Naive thymus-derived CD4-positive, alpha-beta T cell (primary cell): ENCODE measurements around the gene ALAD. TPM values are rescaled to one million over a fixed set of nuclear protein-coding genes. Genes with fewer than 3 reads are reported as not detected.
"Not testable (repeated sequence)": the region's sequence is repeated elsewhere in the genome, so short reads cannot be mapped to it uniquely, and the experiment has no call there.

Experiments used
- ATAC-seq: fragments of 150-1000 bp; cut with Tn5 transposase; 2 replicates; pipeline ENCODE4 v1.10.0; 2021; ENCODE audit warnings: mild to moderate bottlenecking, moderate library complexity
- CTCF ChIA-PET: fragments of 350-600 bp; sonication (Branson Sonifier 250); formaldehyde crosslinking; loops from one replicate; lab custom pipeline; 2021; ENCODE audit warnings: antibody characterized with exemption; lab: Charles Lee
- POLR2A ChIA-PET: fragments of 350-600 bp; sonication (Branson Sonifier 250); formaldehyde crosslinking; loops from one replicate; lab custom pipeline; 2021; ENCODE audit warnings: antibody characterized with exemption, inconsistent platforms; lab: Charles Lee
- DNase-seq, 9 donors: peaks; one replicate each; pipeline versions ENCODE4 v3.0.0 to v3.0.0-alpha.2; 2020 to 2022; ENCODE audit warnings: mixed read lengths in 1 of 9
- H3K27ac ChIP-seq: one replicate; pipeline ENCODE4 v1.7.0; 2013; ENCODE audit warnings: mild to moderate bottlenecking, low read depth, low read length, moderate library complexity
- H3K27me3 ChIP-seq, 2 donors: one replicate each; pipeline ENCODE4 v1.7.0; 2013; ENCODE audit warnings: low read length in 2 of 2, mild to moderate bottlenecking in 2 of 2, moderate library complexity in 2 of 2; ENCODE audit not compliant: control insufficient read depth in 2 of 2, insufficient read depth in 2 of 2
- H3K36me3 ChIP-seq, 3 experiments: 1 replicate in 2 of 3; 2 replicates in 1 of 3; pipeline ENCODE4 v1.7.0; 2013; ENCODE audit warnings: low read length in 3 of 3, mild to moderate bottlenecking in 3 of 3, moderate library complexity in 1 of 3; ENCODE audit not compliant: insufficient read depth in 3 of 3, control insufficient read depth in 2 of 3
- H3K4me1 ChIP-seq, 2 donors: one replicate each; pipeline ENCODE4 v1.7.0; 2013; ENCODE audit warnings: low read length in 2 of 2, mild to moderate bottlenecking in 2 of 2, moderate library complexity in 1 of 2; ENCODE audit not compliant: control insufficient read depth in 2 of 2, insufficient read depth in 2 of 2
- H3K4me3 ChIP-seq: 2 replicates; pipeline ENCODE4 v1.7.0; 2013; ENCODE audit warnings: mild to moderate bottlenecking, low read length
- H3K9me3 ChIP-seq, 3 experiments: 1 replicate in 2 of 3; 2 replicates in 1 of 3; pipeline ENCODE4 v1.7.0; 2013; ENCODE audit warnings: low read length in 3 of 3; ENCODE audit not compliant: control insufficient read depth in 2 of 3
- H3K27ac Mint-ChIP-seq, 9 donors: one replicate each; pipeline ENCODE4 v1.8.0; 2020 to 2022; ENCODE audit warnings: mixed read lengths in 9 of 9, mild to moderate bottlenecking in 8 of 9, moderate library complexity in 5 of 9, inconsistent platforms in 2 of 9
- H3K27me3 Mint-ChIP-seq, 5 donors: one replicate each; pipeline ENCODE4 v1.8.0; 2021 to 2022; ENCODE audit warnings: mixed read lengths in 5 of 5, mild to moderate bottlenecking in 1 of 5
- H3K36me3 Mint-ChIP-seq, 5 donors: one replicate each; pipeline ENCODE4 v1.8.0; 2020 to 2022; ENCODE audit warnings: mixed read lengths in 5 of 5, mild to moderate bottlenecking in 3 of 5, inconsistent platforms in 1 of 5
- H3K4me1 Mint-ChIP-seq, 7 donors: one replicate each; pipeline ENCODE4 v1.8.0; 2020 to 2022; ENCODE audit warnings: mixed read lengths in 7 of 7, mild to moderate bottlenecking in 3 of 7, inconsistent platforms in 1 of 7
- H3K4me3 Mint-ChIP-seq, 10 donors: one replicate each; pipeline ENCODE4 v1.8.0; 2020 to 2022; ENCODE audit warnings: mild to moderate bottlenecking in 10 of 10, mixed read lengths in 10 of 10, moderate library complexity in 6 of 10, inconsistent platforms in 2 of 10
- H3K9me3 Mint-ChIP-seq, 11 donors: one replicate each; pipeline ENCODE4 v1.8.0; 2020 to 2022; ENCODE audit warnings: mixed read lengths in 11 of 11, mild to moderate bottlenecking in 4 of 11, inconsistent platforms in 1 of 11, moderate library complexity in 1 of 11
- intact Hi-C, 2 donors: fragments of 100-400 bp; cut with micrococcal nuclease; formaldehyde crosslinking; loops; one replicate each; pipeline ENCODE4 v1.15.1; 2023
- polyA plus RNA-seq, 2 donors: library from polyadenylated mRNA; unstranded; fragments of 300-500 nt; fragmentation: Illumina TruSeq; gene quantifications; one replicate each; pipeline ENCODE4 v1.2.3, GENCODE V29; 2021
- total RNA-seq, 6 experiments: library from RNA in 5 of 6; stranded (reverse) in 5 of 6; gene quantifications; 1 replicate in 5 of 6; 2 replicates in 1 of 6; pipeline ENCODE4 v1.2.3 and lab custom pipeline; 2021 to 2026

ALAD gene
- total and polyA plus RNA-seq, 7 experiments from 2014 or later, result 24.2 to 45.5 (median 31.4) TPM

GRCh38 chr9:113387560-113388230 lies 13.4 kb downstream of the ALAD start:
- no peak for DNase-seq

GRCh38 chr9:113386571-113387393 lies 14.3 kb downstream of the ALAD start:
- H3K27me3 ChIP-seq, result no peaks in the 10 kb centered on the region
- no peak for ATAC-seq
- no peaks in the 10 kb centered on the region for H3K9me3 Mint-ChIP-seq
- CTCF ChIA-PET, result no interaction called here
- peaks cover 0 to 53% (median 25%) of the 10 kb centered on the region in 3 experiments for H3K36me3 ChIP-seq
- peak overlapping the region in 1 of 9 donors; percentile 30 for H3K27ac Mint-ChIP-seq
- DNase-seq, result no peak
- no peaks in the 10 kb centered on the region for H3K27me3 Mint-ChIP-seq
- H3K4me3 Mint-ChIP-seq, result no peak overlapping the region
- no peaks in the 10 kb centered on the region for H3K9me3 ChIP-seq
- peaks cover 5 to 44% (median 19%) of the 10 kb centered on the region in 5 donors for H3K36me3 Mint-ChIP-seq
- H3K4me1 Mint-ChIP-seq, result peaks cover 0 to 4% (median 0%) of the 10 kb centered on the region in 7 donors
- intact Hi-C loops, result no loop called here
- no peak overlapping the region for H3K27ac ChIP-seq
- POLR2A ChIA-PET, result interaction anchor here (0.9 kb wide), 1 partner anchor 10 kb away, joined by 4 read pairs; the partner anchor contains the start of gene HDHD3
- no peaks in the 10 kb centered on the region for H3K4me1 ChIP-seq
- no peak overlapping the region for H3K4me3 ChIP-seq

More at GRCh38 chr9:113387560-113388230, 13.4 kb downstream of the ALAD start:
- POLR2A ChIA-PET, result no interaction called here
- H3K36me3 Mint-ChIP-seq, result peaks cover 5 to 51% (median 22%) of the 10 kb centered on the region in 5 donors
- peaks cover 0 to 62% (median 25%) of the 10 kb centered on the region in 3 experiments for H3K36me3 ChIP-seq
- no peak overlapping the region for H3K4me3 Mint-ChIP-seq
- H3K27me3 Mint-ChIP-seq, result no peaks in the 10 kb centered on the region
- H3K27ac Mint-ChIP-seq, result peak overlapping the region in 1 of 9 donors; percentile 18
- H3K27me3 ChIP-seq, result no peaks in the 10 kb centered on the region
- H3K4me3 ChIP-seq, result no peak overlapping the region
- intact Hi-C loops, result no loop called here
- ATAC-seq, result no peak
- H3K9me3 Mint-ChIP-seq, result no peaks in the 10 kb centered on the region
- CTCF ChIA-PET, result no interaction called here
- H3K9me3 ChIP-seq, result no peaks in the 10 kb centered on the region
- no peaks in the 10 kb centered on the region for H3K4me1 ChIP-seq
- peaks cover 0 to 4% (median 0%) of the 10 kb centered on the region in 7 donors for H3K4me1 Mint-ChIP-seq
- H3K27ac ChIP-seq, result no peak overlapping the region

- H3K4me1 ChIP-seq, result no peaks in the 10 kb centered on the region
- peak overlapping the region in 1 of 9 donors; percentile 30 for H3K27ac Mint-ChIP-seq
- no peaks in the 10 kb centered on the region for H3K9me3 Mint-ChIP-seq
- peaks cover 0 to 7% (median 0%) of the 10 kb centered on the region in 7 donors for H3K4me1 Mint-ChIP-seq
- no peak overlapping the region for H3K4me3 ChIP-seq
- no peak overlapping the region for H3K27ac ChIP-seq
- ChIA-PET POLR2A (no interaction called here), CTCF (interaction anchor here (0.8 kb wide), 1 partner anchor 208 kb away, joined by 3 read pairs; no protein-coding TSS in a partner anchor)
- no peaks in the 10 kb centered on the region for H3K27me3 ChIP-seq
- H3K36me3 Mint-ChIP-seq, result peaks cover 0 to 17% (median 6%) of the 10 kb centered on the region in 5 donors
- intact Hi-C loops, result no loop called here
- no peak overlapping the region for H3K4me3 Mint-ChIP-seq
- DNase-seq (no peak), ATAC-seq (no peak)
- H3K36me3 ChIP-seq, result peaks cover 0 to 6% (median 6%) of the 10 kb centered on the region in 3 experiments
- H3K27me3 Mint-ChIP-seq, result peaks cover 0 to 3% (median 0%) of the 10 kb centered on the region in 5 donors
- no peaks in the 10 kb centered on the region for H3K9me3 ChIP-seq
Observed at GRCh38 chr9:113381909-113382411, 19.1 kb downstream of the ALAD start.

GRCh38 chr9:113381441-113381840 lies 19.6 kb downstream of the ALAD start:
- H3K27me3 ChIP-seq, H3K4me3 ChIP-seq, ATAC-seq, DNase-seq, H3K4me1 ChIP-seq, intact Hi-C loops, POLR2A ChIA-PET, H3K27ac Mint-ChIP-seq, H3K36me3 ChIP-seq, H3K4me3 Mint-ChIP-seq, H3K4me1 Mint-ChIP-seq, H3K9me3 Mint-ChIP-seq, H3K27me3 Mint-ChIP-seq, H3K9me3 ChIP-seq, H3K27ac ChIP-seq: not testable (repeated sequence)
- CTCF ChIA-PET, result interaction anchor here (0.8 kb wide), 1 partner anchor 209 kb away, joined by 3 read pairs; no protein-coding TSS in a partner anchor
- peaks cover 0 to 12% (median 2%) of the 10 kb centered on the region in 5 donors for H3K36me3 Mint-ChIP-seq

- no peaks in the 10 kb centered on the region for H3K9me3 Mint-ChIP-seq
- ChIA-PET POLR2A (no interaction called here), CTCF (no interaction called here)
- intact Hi-C loops, result no loop called here
- Histone ChIP-seq H3K4me3 (no peak overlapping the region), H3K4me1 (peaks cover 0 to 1% of the 10 kb centered on the region in 2 donors), H3K27ac (no peak overlapping the region), H3K9me3 (no peaks in the 10 kb centered on the region), H3K27me3 (no peaks in the 10 kb centered on the region), H3K36me3 (no peaks in the 10 kb centered on the region)
- H3K27me3 Mint-ChIP-seq, result peaks cover 0 to 3% (median 0%) of the 10 kb centered on the region in 5 donors
- peaks cover 0 to 8% (median 0%) of the 10 kb centered on the region in 7 donors for H3K4me1 Mint-ChIP-seq
- peak overlapping the region in 3 of 9 donors; percentile 3 to 23 (median 21) for H3K27ac Mint-ChIP-seq
- DNase-seq (no peak), ATAC-seq (no peak)
- no peak overlapping the region for H3K4me3 Mint-ChIP-seq
- peaks cover 0 to 9% (median 2%) of the 10 kb centered on the region in 5 donors for H3K36me3 Mint-ChIP-seq
Observed at GRCh38 chr9:113380869-113381378, 20.2 kb downstream of the ALAD start.

- H3K36me3 Mint-ChIP-seq, H3K27ac ChIP-seq, ATAC-seq, H3K36me3 ChIP-seq, H3K27me3 Mint-ChIP-seq, H3K27me3 ChIP-seq, POLR2A ChIA-PET, H3K9me3 ChIP-seq, CTCF ChIA-PET, H3K4me3 ChIP-seq, H3K4me3 Mint-ChIP-seq, DNase-seq, H3K9me3 Mint-ChIP-seq, H3K4me1 ChIP-seq: not testable (repeated sequence)
- Mint-ChIP-seq H3K27ac (peak overlapping the region in 3 of 9 donors; percentile 1 to 42 (median 3)), H3K4me1 (peaks cover 9 to 17% (median 11%) of the 10 kb centered on the region in 7 donors)
- intact Hi-C loops, result loop anchor here in 1 of 2 donors (5.0 kb wide), 1 partner anchor 1207 kb away; the partner anchor contains the start of gene ATP6V1G1
Observed at GRCh38 chr9:113379829-113380210, 21.3 kb downstream of the ALAD start.
